Calu3 (cell line): ENCODE data around the gene MTF1. TPM values are rescaled to one million over a fixed set of nuclear protein-coding genes. Genes with fewer than 3 reads are reported as not detected.

ENCODE experiments used
- BruUV-seq: library from RNA; stranded (reverse); fragments of 400-500 nt; replicated peaks from 2 replicates; lab custom pipeline; 2021; lab: Mats Ljungman, UMichigan
- CTCF ChIA-PET: fragments of 300-600 bp; sonication (Branson Sonifier 250); formaldehyde crosslinking; loops from one replicate; lab custom pipeline; 2022; ENCODE audit warnings: antibody characterized with exemption; lab: Charles Lee
- DNase-seq: peaks from one replicate; pipeline ENCODE4 v3.0.0; 2022
- H3K27ac Mint-ChIP-seq: one replicate; pipeline ENCODE4 v1.8.0; 2022; ENCODE audit warnings: mixed read lengths; ENCODE audit not compliant: unreplicated experiment
- H3K27me3 Mint-ChIP-seq: one replicate; pipeline ENCODE4 v1.8.0; 2022; ENCODE audit warnings: mixed read lengths; ENCODE audit not compliant: unreplicated experiment
- H3K36me3 Mint-ChIP-seq: one replicate; pipeline ENCODE4 v1.8.0; 2022; ENCODE audit warnings: mild to moderate bottlenecking, moderate library complexity, mixed read lengths; ENCODE audit not compliant: insufficient read depth, unreplicated experiment
- H3K4me1 Mint-ChIP-seq: one replicate; pipeline ENCODE4 v1.8.0; 2022; ENCODE audit warnings: mild to moderate bottlenecking, low read depth, mixed read lengths; ENCODE audit not compliant: unreplicated experiment
- H3K4me3 Mint-ChIP-seq: one replicate; pipeline ENCODE4 v1.8.0; 2022; ENCODE audit warnings: mild to moderate bottlenecking, low read depth, moderate library complexity, mixed read lengths; ENCODE audit not compliant: unreplicated experiment
- H3K9me3 Mint-ChIP-seq: one replicate; pipeline ENCODE4 v1.8.0; 2022; ENCODE audit warnings: low read depth, mixed read lengths; ENCODE audit not compliant: unreplicated experiment
- intact Hi-C: fragments of 100-400 bp; cut with micrococcal nuclease; formaldehyde crosslinking; loops from one replicate; pipeline ENCODE4 v1.10.0; 2022; ENCODE audit not compliant: unreplicated experiment
- total RNA-seq: library from RNA; stranded (reverse); gene quantifications from 2 replicates; pipeline ENCODE4 v1.2.3, GENCODE V29; 2022
- TF ChIP-seq, protein P1 (sequence below): fragments of 200-600 bp; IDR thresholded peaks from one replicate; pipeline ENCODE4 v1.8.0; 2022; ENCODE audit warnings: antibody characterized with exemption; ENCODE audit not compliant: unreplicated experiment

The MTF1 gene
- total RNA-seq, 1 experiment from 2014 or later = 27.1 TPM

GRCh38 chr1:37822906-37823815, 36.2 kb downstream of the MTF1 start:
- CTCF ChIA-PET = no interaction called here
- H3K4me1 Mint-ChIP-seq = no peaks in the 10 kb centered on the region
- no peaks in the 10 kb centered on the region for H3K27me3 Mint-ChIP-seq
- no TSS peak for BruUV-seq
- no peak overlapping the region for H3K4me3 Mint-ChIP-seq
- H3K9me3 Mint-ChIP-seq = no peaks in the 10 kb centered on the region
- TF ChIP-seq, protein P1, sequence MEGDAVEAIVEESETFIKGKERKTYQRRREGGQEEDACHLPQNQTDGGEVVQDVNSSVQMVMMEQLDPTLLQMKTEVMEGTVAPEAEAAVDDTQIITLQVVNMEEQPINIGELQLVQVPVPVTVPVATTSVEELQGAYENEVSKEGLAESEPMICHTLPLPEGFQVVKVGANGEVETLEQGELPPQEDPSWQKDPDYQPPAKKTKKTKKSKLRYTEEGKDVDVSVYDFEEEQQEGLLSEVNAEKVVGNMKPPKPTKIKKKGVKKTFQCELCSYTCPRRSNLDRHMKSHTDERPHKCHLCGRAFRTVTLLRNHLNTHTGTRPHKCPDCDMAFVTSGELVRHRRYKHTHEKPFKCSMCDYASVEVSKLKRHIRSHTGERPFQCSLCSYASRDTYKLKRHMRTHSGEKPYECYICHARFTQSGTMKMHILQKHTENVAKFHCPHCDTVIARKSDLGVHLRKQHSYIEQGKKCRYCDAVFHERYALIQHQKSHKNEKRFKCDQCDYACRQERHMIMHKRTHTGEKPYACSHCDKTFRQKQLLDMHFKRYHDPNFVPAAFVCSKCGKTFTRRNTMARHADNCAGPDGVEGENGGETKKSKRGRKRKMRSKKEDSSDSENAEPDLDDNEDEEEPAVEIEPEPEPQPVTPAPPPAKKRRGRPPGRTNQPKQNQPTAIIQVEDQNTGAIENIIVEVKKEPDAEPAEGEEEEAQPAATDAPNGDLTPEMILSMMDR = no peak
- intact Hi-C loops = no loop called here
- DNase-seq = no peak
- peaks cover 22% of the 10 kb centered on the region for H3K36me3 Mint-ChIP-seq
- no peak overlapping the region for H3K27ac Mint-ChIP-seq

DNA sequence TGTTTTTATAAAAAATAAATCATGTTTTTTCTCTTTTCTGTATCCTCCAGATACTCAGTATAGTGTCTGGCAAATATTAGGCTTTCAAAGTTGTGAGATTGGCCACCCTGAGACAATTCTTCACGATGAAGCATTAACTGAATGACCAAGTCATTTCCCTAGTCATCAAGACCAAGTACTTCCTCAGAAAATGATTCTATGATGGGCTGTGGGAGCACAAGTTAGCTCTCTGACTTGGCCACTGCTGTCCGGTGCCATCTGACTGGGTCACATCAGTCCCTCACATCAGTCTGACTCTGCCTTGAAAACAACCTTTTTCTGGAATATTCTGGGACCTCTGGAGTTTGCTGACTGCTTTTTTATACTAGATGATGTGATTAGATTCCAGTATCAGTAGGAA, 37.9 kb downstream of the MTF1 start:
- Mint-ChIP-seq H3K4me3 (no peak overlapping the region), H3K27ac (no peak overlapping the region), H3K36me3 (peaks cover 30% of the 10 kb centered on the region), H3K27me3 (no peaks in the 10 kb centered on the region), H3K9me3 (no peaks in the 10 kb centered on the region), H3K4me1 (no peaks in the 10 kb centered on the region)
- intact Hi-C loops = no loop called here
- TF ChIP-seq, protein P1 = no peak
- no peak for DNase-seq
- CTCF ChIA-PET = no interaction called here
- no TSS peak for BruUV-seq

GRCh38 chr1:37817481-37817880, 41.9 kb downstream of the MTF1 start:
- CTCF ChIA-PET = no interaction called here
- TF ChIP-seq, protein P1 = no peak
- H3K27ac Mint-ChIP-seq = no peak overlapping the region
- no peak overlapping the region for H3K4me3 Mint-ChIP-seq
- DNase-seq = no peak
- peaks cover 29% of the 10 kb centered on the region for H3K36me3 Mint-ChIP-seq
- no TSS peak for BruUV-seq
- no peaks in the 10 kb centered on the region for H3K27me3 Mint-ChIP-seq
- H3K9me3 Mint-ChIP-seq = no peaks in the 10 kb centered on the region
- intact Hi-C loops = no loop called here
- no peaks in the 10 kb centered on the region for H3K4me1 Mint-ChIP-seq

- H3K4me1 Mint-ChIP-seq = peaks cover 7% of the 10 kb centered on the region
- no peaks in the 10 kb centered on the region for H3K27me3 Mint-ChIP-seq
- peaks cover 28% of the 10 kb centered on the region for H3K36me3 Mint-ChIP-seq
- H3K27ac Mint-ChIP-seq = no peak overlapping the region
- no peaks in the 10 kb centered on the region for H3K9me3 Mint-ChIP-seq
- CTCF ChIA-PET = no interaction called here
- H3K4me3 Mint-ChIP-seq = no peak overlapping the region
- intact Hi-C loops = no loop called here
- no TSS peak for BruUV-seq
- no peak for DNase-seq
- TF ChIP-seq, protein P1 = no peak
These were observed 45.1 kb downstream of the MTF1 start for GRCh38 chr1:37814252-37814651.
